Measurements from ENCODE around the gene KLHDC3. TPM values are rescaled to one million over a fixed set of nuclear protein-coding genes. Genes with fewer than 3 reads are reported as not detected.

KLHDC3 gene
- total and polyA plus RNA-seq, 9 of the 15 experiments (the other 6 are each of a cell fraction or from before 2014, with no cell fraction given): 4.5 to 171 (median 107) TPM

DNA sequence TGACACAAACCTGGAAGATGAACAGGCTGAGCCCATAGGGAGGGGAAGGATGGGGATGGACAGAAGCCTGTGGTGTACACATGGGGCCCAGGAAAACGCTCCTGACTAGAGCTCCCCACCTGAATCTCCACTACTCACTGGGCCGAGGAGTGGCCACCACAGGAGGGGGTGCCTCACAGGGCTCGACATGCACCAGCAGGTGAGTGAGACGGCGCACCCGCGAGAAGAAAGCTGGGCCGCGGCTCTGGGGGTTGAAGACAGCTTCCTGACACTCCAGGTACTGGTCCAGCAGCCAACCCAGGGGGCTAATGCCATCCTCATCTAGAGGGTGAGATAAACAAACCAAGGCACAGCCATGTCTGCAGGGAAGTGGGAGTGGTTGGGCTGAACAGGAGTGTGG, 29.3 kb downstream of the KLHDC3 start:
- CTCF ChIA-PET (ENCODE audit: low intra/inter-chr PET ratio): no interaction called here

More for the DNA sequence above, 29.3 kb downstream of the KLHDC3 start:
- DNase-seq (ENCODE audit: extremely low read depth in 1 of 4, low spot score in 3 of 4): no peak
- TF ChIP-seq RBFOX2 (IDR thresholded peaks at IDR 0.05; ENCODE audit: low read depth, low read length) (0 out of 2 replicates have a peak, but pooled peaks have one; percentile 6), POLR2G (IDR thresholded peaks at IDR 0.05; ENCODE audit: low read depth, low read length) (0 out of 2 replicates have a peak, but pooled peaks have one; percentile 34), ZFPM2 (CRISPR knock-in tag; IDR thresholded peaks at IDR 0.05) (no peak)
- TF ChIP-seq, protein P1, sequence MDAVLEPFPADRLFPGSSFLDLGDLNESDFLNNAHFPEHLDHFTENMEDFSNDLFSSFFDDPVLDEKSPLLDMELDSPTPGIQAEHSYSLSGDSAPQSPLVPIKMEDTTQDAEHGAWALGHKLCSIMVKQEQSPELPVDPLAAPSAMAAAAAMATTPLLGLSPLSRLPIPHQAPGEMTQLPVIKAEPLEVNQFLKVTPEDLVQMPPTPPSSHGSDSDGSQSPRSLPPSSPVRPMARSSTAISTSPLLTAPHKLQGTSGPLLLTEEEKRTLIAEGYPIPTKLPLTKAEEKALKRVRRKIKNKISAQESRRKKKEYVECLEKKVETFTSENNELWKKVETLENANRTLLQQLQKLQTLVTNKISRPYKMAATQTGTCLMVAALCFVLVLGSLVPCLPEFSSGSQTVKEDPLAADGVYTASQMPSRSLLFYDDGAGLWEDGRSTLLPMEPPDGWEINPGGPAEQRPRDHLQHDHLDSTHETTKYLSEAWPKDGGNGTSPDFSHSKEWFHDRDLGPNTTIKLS (IDR thresholded peaks at IDR 0.05; ENCODE audit: borderline replicate concordance, low read depth): no peak
- intact Hi-C loops (cut with micrococcal nuclease) (no loop called here), in situ Hi-C loops (cut with MboI) (no loop called here)
- Histone ChIP-seq H3K4me2 (ENCODE audit: insufficient read depth, low read length) (no peak overlapping the region), H3K79me2 (ENCODE audit: control insufficient read depth, insufficient read depth, low read length) (no peaks in the 10 kb centered on the region), H3K9me1 (ENCODE audit: control insufficient read depth, insufficient read depth, low read length) (peaks cover 9% of the 10 kb centered on the region), H3K4me3 (no peak overlapping the region), H2AFZ (ENCODE audit: low read depth, low read length) (no peak overlapping the region), H3K9ac (ENCODE audit: insufficient read depth in 1 of 2, low read depth in 2 of 2, low read length in 2 of 2) (peak overlapping the region in 1 of 2 experiments; percentile 0; a peak in 1 of 4 replicates), H3K9me3 (replicated peaks; ENCODE audit: control insufficient read depth, insufficient read depth, low read depth, low read length) (no peaks in the 10 kb centered on the region), H4K20me1 (replicated peaks; ENCODE audit: control insufficient read depth, insufficient read depth, low read length) (no peaks in the 10 kb centered on the region), H3K36me3 (ENCODE audit: control insufficient read depth, insufficient read depth, low read length) (peaks cover 75% of the 10 kb centered on the region; the same call in 2 of the 3 replicates), H3K4me1 (replicated peaks in 1 of 2; ENCODE audit: control insufficient read depth in 2 of 2, insufficient read depth in 2 of 2, low read length in 2 of 2) (peaks cover 0 to 7% of the 10 kb centered on the region in 2 experiments; a peak in 3 of 5 replicates), H3K27me3 (ENCODE audit: control insufficient read depth in 2 of 2, insufficient read depth in 2 of 2, low read length in 2 of 2) (no peaks in the 10 kb centered on the region), H3K27ac (ENCODE audit: extremely low read depth, low read depth, low read length) (no peak overlapping the region)
- WGBS (ENCODE audit: insufficient coverage, low coverage, missing lambda C conversion rate): 87% methylated on average over 9 of the region's 9 CpGs
- POLR2A ChIA-PET: interaction anchor here (1.2 to 2.5 kb wide), 3 partner anchors 9 to 11 kb away, joined by 5 to 12 read pairs (median 10); partner anchors contain the start of gene CUL7
- no peak for ATAC-seq
- FAIRE-seq: no peak
- BruUV-seq (replicated peaks): no TSS peak
